ENCODE data around the gene PICALM.
"Not testable (repeated sequence)": the region's sequence is repeated elsewhere in the genome, so short reads cannot be mapped to it uniquely, and the experiment has no call there.

Gene PICALM

DNA sequence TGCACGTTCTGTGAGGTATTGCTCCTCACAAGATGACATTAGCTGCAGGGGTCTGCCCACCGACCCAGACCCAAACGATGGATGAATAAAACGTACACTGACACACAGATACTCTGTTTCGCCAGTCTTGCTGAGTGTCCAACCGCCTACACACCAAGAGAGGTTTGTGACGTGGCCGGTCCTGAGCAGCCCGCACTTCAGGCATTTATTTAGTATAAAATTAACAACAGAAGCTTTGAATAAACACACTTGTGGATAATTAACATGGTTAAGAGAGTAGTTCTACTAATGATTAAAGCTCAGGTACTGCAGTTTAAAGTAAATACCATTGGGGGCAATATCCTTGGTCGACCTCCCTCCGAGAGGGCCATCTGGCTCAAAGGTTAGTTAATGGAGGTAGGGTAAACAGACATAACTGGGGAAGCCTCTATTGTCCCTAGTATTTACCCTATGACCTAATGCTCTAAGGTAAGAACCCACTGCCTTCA is 138.0 kb downstream of the PICALM start:
- no peak for DNase-seq

DNA sequence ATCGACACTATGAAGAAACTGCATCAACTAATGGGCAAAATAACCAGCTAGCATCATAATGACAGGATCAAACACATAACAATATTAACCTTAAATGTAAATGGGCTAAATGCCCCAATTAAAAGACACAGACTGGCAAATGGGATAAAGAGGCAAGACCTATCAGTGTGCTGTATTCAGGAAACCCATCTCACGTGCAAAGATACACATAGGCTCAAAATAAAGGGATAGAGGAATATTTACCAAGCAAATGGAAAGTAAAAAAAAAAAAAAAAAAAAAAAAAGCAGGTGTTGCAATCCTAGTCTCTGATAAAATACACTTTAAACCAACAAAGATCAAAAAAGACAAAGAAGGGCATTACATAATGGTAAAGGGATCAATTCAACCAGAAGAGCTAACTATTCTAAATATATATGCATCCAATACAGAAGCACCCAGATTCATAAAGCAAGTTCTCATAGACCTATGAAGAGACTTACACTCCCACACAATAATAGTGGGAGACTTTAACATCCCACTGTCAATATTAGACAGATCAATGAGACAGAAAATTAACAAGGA is 142.2 kb downstream of the PICALM start:
- not testable (repeated sequence) for DNase-seq

DNA sequence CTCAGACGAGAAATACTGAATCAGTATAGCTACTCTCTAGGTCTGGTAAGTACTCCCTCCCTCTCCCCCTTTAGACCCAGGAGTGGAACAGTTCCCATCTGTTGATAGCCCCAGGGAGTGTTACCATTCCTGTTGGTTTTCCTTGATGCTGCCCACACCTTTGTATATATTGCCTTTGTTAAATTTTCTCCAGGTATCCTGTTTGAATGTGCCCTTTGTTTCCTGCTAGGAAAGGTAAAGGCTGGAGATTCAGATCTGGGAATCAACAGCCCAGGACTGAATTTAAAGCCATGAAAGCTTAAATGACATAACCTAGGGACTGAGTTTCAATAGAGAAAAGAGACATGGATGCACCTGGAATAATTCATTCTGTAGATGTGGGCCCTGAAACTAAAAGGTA is 145.4 kb downstream of the PICALM start:
- DNase-seq: no peak

DNA sequence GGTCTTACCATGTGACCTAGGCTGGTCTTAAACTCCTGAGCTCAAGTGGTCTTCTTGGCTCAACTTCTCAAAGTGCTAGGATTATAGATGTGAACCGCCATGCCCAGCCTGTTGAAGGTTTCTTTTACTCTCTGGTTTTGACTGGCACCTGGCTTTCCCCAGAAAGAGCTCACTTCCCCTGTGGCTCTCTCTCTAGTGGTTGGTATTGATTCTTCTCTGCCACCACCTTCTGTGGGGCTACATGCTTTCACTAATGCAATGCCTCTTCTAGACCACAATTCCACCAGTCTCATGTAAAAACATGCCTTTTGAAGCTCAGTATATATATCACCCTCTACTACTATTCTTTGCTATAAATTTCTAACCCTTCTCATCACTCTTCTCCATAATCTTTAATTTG is 146.5 kb downstream of the PICALM start:
- no peak for DNase-seq

DNA sequence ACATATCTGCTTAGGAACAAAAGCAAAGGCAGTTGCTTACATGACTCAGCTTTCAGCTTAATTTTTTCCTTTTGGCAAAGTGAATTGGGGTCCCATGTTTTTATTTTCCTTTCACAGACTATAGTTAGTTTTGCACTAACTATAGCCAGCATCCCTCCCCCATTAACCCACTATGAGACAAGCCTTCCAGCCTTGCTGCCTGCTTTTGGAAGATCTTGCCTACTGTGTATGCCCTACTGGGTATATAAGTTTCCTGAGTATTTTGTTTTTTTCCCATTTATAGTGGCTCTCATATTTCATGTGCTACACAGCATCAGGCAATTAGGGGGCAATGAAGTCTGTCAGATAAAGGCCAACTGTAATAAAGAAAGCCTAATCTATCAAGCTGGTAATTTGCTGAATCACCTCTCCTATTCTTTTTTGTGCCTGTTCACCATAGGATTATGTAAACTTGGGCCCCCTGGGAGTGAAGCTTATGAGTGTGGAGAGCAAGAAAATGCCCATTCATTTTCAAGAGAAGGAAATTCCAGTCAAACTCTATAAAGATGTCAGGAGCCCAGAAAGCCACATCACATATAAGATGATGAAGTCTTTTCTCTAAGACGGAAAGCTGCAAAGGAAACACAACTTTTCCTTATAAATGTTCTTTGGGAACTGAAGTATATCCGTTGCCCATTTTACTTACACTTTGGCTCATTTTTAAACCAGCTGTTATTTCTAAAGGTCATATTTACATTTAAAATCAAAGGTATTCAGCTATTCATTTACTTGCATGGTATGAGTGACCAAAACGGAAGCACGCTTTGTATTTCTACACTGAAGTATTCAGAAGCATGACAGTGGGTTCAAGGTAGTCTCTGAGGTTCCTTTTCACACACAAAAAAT is 149.7 kb downstream of the PICALM start:
- DNase-seq: peak; percentile 23

DNA sequence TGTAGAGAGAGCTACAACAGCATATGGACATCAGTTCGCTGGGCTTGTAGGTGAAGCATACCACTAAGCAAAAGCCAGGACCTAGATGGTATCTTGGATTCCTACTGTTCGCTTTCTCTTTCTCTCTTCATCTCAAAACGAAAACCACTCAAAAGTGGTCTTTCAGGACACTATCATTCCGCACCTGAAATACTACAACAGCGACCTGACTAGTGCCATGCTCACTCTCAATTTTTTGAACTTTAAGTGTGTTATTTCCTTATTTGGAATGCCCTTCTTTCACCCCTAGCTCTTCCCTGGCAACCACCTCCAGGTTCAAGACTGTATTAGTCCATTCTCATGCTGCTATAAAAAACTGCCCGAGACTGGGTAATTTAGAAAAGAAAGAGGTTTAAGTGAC is 154.5 kb downstream of the PICALM start:
- no peak for DNase-seq

DNA sequence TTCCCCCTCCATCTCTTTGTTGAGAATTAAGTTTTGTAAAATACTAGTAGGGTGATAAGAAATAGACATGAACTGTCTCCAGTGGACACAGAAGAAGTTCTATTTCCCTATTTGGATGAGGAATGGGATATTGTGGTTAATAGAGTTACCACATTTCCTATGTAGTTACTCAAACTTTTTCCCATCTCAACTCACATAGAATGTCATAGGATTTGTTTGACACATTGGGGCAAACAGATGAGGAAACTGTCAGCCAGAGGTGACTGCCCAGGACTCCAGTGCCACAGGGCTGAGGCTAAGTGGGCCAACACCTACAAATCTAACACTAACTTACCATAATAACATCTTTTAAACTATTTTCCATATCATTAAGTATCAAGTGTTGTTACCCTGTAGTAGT is 155.4 kb downstream of the PICALM start:
- no peak for DNase-seq

DNA sequence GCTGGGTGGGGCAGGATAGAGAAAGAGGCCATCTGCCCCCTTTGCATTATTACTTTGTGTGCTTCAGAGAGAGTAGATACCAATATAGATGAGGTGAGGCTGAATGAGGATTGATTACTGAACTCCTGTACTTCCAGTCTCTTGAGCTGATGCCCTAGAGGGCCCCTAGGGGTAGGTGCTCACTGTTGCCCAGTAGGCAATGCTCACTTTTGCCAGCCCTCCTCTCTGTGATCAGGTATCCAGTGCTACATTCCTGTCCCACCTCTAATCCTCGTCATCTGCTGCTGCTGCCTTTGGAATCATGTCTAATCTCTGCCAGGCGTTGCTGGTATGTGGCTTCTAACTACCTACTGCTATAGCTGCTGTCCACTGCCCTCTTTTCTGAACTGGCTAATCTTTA is 156.5 kb downstream of the PICALM start:
- no peak for DNase-seq

Measured in NCI-H1105 treated with DMSO at 0.1 percent for 48 hours (cell line).